BJ (cell line): Measurements from ENCODE around the gene AP1G2. TPM values are rescaled to one million over a fixed set of nuclear protein-coding genes. Genes with fewer than 3 reads are reported as not detected.
"Not testable (repeated sequence)": the region's sequence is repeated elsewhere in the genome, so short reads cannot be mapped to it uniquely, and the experiment has no call there.

Source experiments
- CTCF ChIA-PET: fragments of 350-600 bp; formaldehyde crosslinking; extraction: SDS; loops from one replicate; lab custom pipeline; 2021; ENCODE audit warnings: antibody characterized with exemption, inconsistent platforms; lab: Yijun Ruan, JAX
- POLR2A ChIA-PET: fragments of 300-600 bp; sonication (Branson Sonifier 250); formaldehyde crosslinking; extraction: SDS; loops from one replicate; lab custom pipeline; 2021; ENCODE audit warnings: antibody characterized with exemption; lab: Charles Lee
- DNase-seq: peaks from one replicate; pipeline ENCODE4 v3.0.0-alpha.2; 2011; ENCODE audit warnings: low read depth
- H3K27me3 ChIP-seq: 2 replicates; pipeline ENCODE4 v1.6.0; 2011; ENCODE audit warnings: low read length; ENCODE audit not compliant: control insufficient read depth, insufficient read depth
- H3K36me3 ChIP-seq: 2 replicates; pipeline ENCODE4 v1.5.1; 2011; ENCODE audit warnings: low read length; ENCODE audit not compliant: control insufficient read depth, insufficient read depth
- H3K4me3 ChIP-seq: 2 replicates; pipeline ENCODE4 v1.5.1; 2011; ENCODE audit warnings: low read depth, mild to moderate bottlenecking, control low read depth, low read length
- polyA plus RNA-seq: library from polyadenylated mRNA; depleted of rRNA; stranded (reverse); fragments of >200 nt; gene quantifications from 2 replicates; pipeline ENCODE4 v1.2.3, GENCODE V29; 2011
- TF ChIP-seq, protein P1 (sequence below): IDR thresholded peaks from 2 replicates; pipeline ENCODE4 v1.5.1; 2011; ENCODE audit warnings: low read depth, mild to moderate bottlenecking, control low read depth, inconsistent platforms, low read length, moderate library complexity; ENCODE audit not compliant: insufficient read depth

The AP1G2 gene
- polyA plus RNA-seq, 1 experiment, result 54.5 TPM

DNA sequence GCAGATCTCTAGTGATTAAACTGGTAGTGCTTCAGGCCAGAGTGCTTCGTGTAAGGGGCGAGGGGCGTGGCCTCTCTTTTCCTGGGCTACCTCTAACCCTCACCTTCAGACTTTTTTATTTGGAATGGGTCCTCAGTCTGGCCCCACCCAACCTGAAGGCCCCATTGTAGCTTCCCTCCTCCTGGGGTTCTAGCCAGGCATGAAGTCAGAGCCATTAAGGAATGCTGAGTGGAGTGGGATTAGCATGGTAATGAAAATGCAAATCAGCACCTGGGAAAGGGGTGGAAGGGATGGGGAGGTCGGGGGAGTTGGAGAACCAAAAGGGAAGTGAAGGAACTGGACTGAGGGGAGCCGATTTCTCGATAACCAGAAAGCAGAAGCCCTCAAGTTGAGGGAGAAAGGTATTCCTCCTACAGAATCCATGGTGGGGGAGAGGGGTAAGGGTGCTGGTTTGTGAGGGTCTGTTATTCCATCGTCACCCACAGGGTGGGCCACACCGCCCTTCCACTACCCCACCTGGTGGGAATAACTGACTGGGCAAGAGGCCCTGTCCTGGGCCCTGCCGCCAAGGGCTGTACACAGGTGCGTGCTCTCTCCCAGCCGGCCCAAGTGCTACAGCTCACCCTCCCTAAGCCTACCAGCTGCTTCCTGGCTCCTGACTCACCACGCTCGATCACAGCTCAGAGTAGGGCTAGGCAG, 30.1 kb downstream of the AP1G2 start:
- H3K27me3 ChIP-seq, result no peaks in the 10 kb centered on the region
- no peak for DNase-seq
- POLR2A ChIA-PET, result no interaction called here
- CTCF ChIA-PET, result interaction anchor here (1.0 to 3.9 kb wide), 5 partner anchors 15 to 60 kb away, joined by 3 to 23 read pairs (median 4); no protein-coding TSS in a partner anchor
- H3K4me3 ChIP-seq, result no peak overlapping the region
- no peaks in the 10 kb centered on the region for H3K36me3 ChIP-seq
- TF ChIP-seq, protein P1, sequence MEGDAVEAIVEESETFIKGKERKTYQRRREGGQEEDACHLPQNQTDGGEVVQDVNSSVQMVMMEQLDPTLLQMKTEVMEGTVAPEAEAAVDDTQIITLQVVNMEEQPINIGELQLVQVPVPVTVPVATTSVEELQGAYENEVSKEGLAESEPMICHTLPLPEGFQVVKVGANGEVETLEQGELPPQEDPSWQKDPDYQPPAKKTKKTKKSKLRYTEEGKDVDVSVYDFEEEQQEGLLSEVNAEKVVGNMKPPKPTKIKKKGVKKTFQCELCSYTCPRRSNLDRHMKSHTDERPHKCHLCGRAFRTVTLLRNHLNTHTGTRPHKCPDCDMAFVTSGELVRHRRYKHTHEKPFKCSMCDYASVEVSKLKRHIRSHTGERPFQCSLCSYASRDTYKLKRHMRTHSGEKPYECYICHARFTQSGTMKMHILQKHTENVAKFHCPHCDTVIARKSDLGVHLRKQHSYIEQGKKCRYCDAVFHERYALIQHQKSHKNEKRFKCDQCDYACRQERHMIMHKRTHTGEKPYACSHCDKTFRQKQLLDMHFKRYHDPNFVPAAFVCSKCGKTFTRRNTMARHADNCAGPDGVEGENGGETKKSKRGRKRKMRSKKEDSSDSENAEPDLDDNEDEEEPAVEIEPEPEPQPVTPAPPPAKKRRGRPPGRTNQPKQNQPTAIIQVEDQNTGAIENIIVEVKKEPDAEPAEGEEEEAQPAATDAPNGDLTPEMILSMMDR, result no peak

DNA sequence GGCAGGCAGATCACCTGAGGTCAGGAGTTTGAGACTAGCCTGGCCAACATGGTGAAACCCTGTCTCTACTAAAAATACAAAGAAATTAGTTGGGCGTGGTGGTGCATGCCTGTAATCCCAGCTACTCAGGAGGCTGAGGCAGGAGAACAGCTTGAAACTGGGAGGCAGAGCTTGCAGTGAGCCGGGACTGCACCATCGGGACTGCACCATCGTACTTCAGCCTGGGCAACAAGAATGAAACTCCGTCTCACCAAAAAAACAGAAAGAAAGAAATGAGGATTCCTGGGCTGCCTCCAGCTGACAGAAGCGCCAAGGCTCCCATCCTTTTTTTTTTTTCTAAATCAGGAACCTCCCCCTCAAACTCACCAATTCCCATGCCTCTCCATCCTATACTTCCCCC, 30.7 kb downstream of the AP1G2 start:
- CTCF ChIA-PET, result interaction anchor here (3.9 kb wide), 1 partner anchor 22 kb away, joined by 23 read pairs; no protein-coding TSS in a partner anchor

GRCh38 chr14:23536494-23536893, 31.1 kb downstream of the AP1G2 start:
- ChIA-PET POLR2A (no interaction called here), CTCF (interaction anchor here (3.9 kb wide), 1 partner anchor 23 kb away, joined by 23 read pairs; no protein-coding TSS in a partner anchor)
- no peaks in the 10 kb centered on the region for H3K36me3 ChIP-seq
- H3K27me3 ChIP-seq, result no peaks in the 10 kb centered on the region
- no peak overlapping the region for H3K4me3 ChIP-seq
- DNase-seq, result no peak
- TF ChIP-seq, protein P1, result no peak

More for the DNA sequence above, 30.7 kb downstream of the AP1G2 start:
- H3K36me3 ChIP-seq, DNase-seq, POLR2A ChIA-PET, H3K27me3 ChIP-seq, H3K4me3 ChIP-seq: not testable (repeated sequence)

- no peaks in the 10 kb centered on the region for H3K36me3 ChIP-seq
- ChIA-PET CTCF (interaction anchor here (3.9 kb wide), 1 partner anchor 23 kb away, joined by 23 read pairs; no protein-coding TSS in a partner anchor), POLR2A (no interaction called here)
- TF ChIP-seq, protein P1, result no peak
- DNase-seq, result no peak
- no peak overlapping the region for H3K4me3 ChIP-seq
- no peaks in the 10 kb centered on the region for H3K27me3 ChIP-seq
These were observed 31.6 kb downstream of the AP1G2 start for GRCh38 chr14:23535943-23536342.

DNA sequence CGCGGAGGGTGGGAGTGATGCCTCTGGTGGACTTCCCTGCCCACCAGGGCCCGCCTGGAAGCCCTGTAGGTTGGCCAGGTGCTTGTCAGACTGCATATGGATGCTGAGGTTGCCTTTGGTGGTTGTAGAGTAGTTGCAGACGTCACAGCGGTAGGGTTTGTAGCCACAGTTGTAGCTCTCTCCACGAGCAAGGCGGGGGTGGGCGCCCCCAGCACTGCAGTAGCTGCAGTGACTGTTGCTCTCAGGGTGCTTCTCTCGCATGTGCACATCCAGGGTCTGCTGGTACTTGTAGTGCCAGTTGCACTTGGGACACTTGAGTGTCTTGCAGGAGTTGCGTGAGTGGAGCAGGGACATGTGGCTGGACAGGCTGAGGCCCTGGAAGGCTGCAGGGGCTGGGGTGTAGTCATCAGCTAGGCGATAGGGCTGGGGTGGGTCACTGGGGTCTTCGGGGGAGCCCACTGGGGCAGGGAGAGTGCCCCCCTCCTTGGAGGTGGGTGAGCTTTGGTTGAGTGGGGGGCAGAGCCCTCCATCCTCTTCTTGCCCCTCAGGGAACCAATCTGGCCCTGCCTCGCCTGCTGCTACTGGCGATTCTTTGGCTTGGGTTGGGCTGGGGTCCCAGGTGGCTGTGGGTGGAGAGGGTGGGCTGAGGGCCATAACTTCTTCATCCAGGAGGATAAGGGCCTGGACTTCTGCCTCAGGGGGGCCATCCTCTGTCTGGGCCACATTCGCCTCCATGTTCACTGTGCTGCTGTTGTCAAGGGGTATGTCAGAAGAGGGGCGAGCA, 33.7 kb downstream of the AP1G2 start:
- no peaks in the 10 kb centered on the region for H3K36me3 ChIP-seq
- ChIA-PET CTCF (interaction anchor here (1.5 to 2.0 kb wide), 2 partner anchors 26 to 29 kb away, joined by 3 to 4 read pairs; no protein-coding TSS in a partner anchor), POLR2A (no interaction called here)
- DNase-seq, result no peak
- TF ChIP-seq, protein P1, result no peak
- H3K4me3 ChIP-seq, result no peak overlapping the region
- no peaks in the 10 kb centered on the region for H3K27me3 ChIP-seq
